A549 (cell line): ENCODE results near the gene PPP3CB.

Experiments used
- CTCF ChIP-seq: fragments of >200 bp; sonication (Bioruptor Twin); formaldehyde crosslinking; IDR thresholded peaks from 3 replicates; pipeline ENCODE4 v1.5.1; 2016
- GATA3 ChIP-seq: IDR thresholded peaks from 2 replicates; pipeline ENCODE4 v1.6.1; 2012; ENCODE audit warnings: borderline replicate concordance
- MYC ChIP-seq: IDR thresholded peaks from 2 replicates; pipeline ENCODE4 v1.6.1; 2012; ENCODE audit warnings: mild to moderate bottlenecking, inconsistent platforms, low read length, improper control_type of control experiment, borderline replicate concordance
- RAD21 ChIP-seq, 2 experiments: fragments of >200 bp in 1 of 2; sonication (Bioruptor Twin) in 1 of 2; formaldehyde crosslinking in 1 of 2; IDR thresholded peaks in 1 of 2; conservative IDR thresholded peaks in 1 of 2; 2 replicates in 1 of 2; 3 replicates in 1 of 2; pipeline ENCODE4 v1.6.1; 2012 to 2018; ENCODE audit warnings: inconsistent platforms in 1 of 2
- USF2 ChIP-seq: fragments of 450-650 bp; IDR thresholded peaks from 2 replicates; pipeline ENCODE4 v1.6.1; 2014; ENCODE audit warnings: antibody characterized with exemption

- TF ChIP-seq MYC = no peak
- no peak for TF ChIP-seq USF2
- TF ChIP-seq GATA3 = no peak
- TF ChIP-seq CTCF = no peak
- no peak for TF ChIP-seq RAD21 (conservative IDR thresholded peaks at IDR 0.05 in 1 of 2, IDR thresholded peaks at IDR 0.05 in 1 of 2)
These were observed 21.5 kb upstream of the PPP3CB start for GRCh38 chr10:73517166-73517888.
